ENCODE data around the gene PDE9A. TPM values are rescaled to one million over a fixed set of nuclear protein-coding genes. Genes with fewer than 3 reads are reported as not detected.

PDE9A gene
- total and polyA plus RNA-seq, 9 donors: 6.0 to 11.3 (median 9.3) TPM

DNA sequence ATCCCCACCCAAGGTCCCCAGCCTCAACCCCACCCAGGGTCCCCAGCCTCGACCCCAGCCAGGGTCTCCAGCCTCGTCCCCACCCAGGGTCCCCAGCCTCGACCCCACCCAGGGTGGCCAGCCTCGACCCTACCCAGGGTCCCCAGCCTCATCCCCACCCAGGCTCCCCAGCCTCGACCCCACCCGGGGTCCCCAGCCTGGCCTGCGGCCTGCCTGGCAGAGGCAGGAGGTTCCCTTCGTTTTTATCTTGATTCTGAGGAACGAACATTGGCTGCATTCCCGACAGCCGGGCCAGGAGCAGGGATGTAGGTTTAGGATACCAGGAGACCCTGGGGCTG lies 3.4 kb upstream of the PDE9A start:
- H3K4me3 ChIP-seq (ENCODE audit: low read length): no peak overlapping the region
- peaks cover 33% of the 10 kb centered on the region for H3K4me1 ChIP-seq (ENCODE audit: control insufficient read depth, insufficient read depth, low read length)
- H3K27ac ChIP-seq (ENCODE audit: low read length): no peak overlapping the region
- 77% methylated on average over 4 of the region's 11 CpGs for whole genome bisulfite sequencing (ENCODE audit: insufficient coverage)
- H3K36me3 ChIP-seq (ENCODE audit: control insufficient read depth, insufficient read depth, low read length): no peaks in the 10 kb centered on the region
- H3K9me3 ChIP-seq (replicated peaks; ENCODE audit: control insufficient read depth, low read depth, low read length): no peaks in the 10 kb centered on the region
- peaks cover 9% of the 10 kb centered on the region for H3K27me3 ChIP-seq (ENCODE audit: control insufficient read depth, insufficient read depth, low read length)
- DNase-seq: no peak

DNA sequence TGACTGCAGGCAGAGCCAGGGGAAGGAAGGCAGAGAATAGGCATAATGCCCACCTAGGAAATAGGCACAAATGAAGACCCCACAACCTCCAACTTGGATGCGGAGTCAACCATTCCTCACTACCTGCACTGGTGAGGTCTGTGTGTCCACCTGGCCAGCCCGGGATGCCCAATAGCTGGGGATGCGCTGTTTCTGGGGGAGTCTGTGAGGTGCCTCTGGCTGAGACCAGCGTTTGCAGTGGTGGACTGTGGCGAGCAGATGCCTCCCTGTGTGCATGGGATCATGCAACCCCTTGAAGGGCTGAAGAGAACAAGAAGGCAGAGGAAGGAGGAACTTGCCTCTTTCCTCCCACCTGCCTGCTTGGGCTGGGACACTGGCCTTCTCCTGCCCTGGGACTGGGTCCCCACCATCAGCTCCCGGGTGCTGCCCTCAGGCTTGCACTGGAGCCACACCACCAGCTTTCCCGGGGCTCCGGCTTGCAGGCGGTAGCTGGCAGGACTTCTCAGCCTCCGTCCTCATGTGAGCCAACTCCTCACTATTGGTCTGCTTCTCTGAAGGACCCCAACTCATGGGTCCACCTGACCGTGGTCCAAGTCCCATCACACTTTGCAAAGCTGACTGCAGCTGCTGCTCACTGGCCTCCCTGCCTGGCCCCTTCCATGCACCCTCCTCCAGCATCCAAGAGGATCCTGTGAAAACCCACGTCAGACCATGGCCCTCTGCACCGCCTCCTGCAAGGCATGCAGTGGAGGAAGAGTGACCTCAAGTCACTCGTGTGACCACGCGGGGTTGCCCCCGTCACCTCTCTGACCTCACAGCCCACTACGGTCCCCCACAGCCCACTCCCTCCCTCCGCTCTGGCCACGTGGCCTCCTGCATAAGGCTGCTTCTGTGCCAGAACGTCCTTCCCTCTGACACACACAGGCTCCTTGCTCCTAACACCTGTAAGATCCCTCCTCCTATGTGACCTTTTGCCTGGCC lies 2.7 kb upstream of the PDE9A start:
- no peak overlapping the region for H3K4me3 ChIP-seq (ENCODE audit: low read length)
- H3K4me1 ChIP-seq (ENCODE audit: control insufficient read depth, insufficient read depth, low read length): peaks cover 31% of the 10 kb centered on the region
- no peaks in the 10 kb centered on the region for H3K36me3 ChIP-seq (ENCODE audit: control insufficient read depth, insufficient read depth, low read length)
- H3K27ac ChIP-seq (ENCODE audit: low read length): no peak overlapping the region
- H3K27me3 ChIP-seq (ENCODE audit: control insufficient read depth, insufficient read depth, low read length): peaks cover 16% of the 10 kb centered on the region
- 65% methylated on average over 19 of the region's 21 CpGs for WGBS (ENCODE audit: insufficient coverage)
- no peaks in the 10 kb centered on the region for H3K9me3 ChIP-seq (replicated peaks; ENCODE audit: control insufficient read depth, low read depth, low read length)
- DNase-seq: no peak

DNA sequence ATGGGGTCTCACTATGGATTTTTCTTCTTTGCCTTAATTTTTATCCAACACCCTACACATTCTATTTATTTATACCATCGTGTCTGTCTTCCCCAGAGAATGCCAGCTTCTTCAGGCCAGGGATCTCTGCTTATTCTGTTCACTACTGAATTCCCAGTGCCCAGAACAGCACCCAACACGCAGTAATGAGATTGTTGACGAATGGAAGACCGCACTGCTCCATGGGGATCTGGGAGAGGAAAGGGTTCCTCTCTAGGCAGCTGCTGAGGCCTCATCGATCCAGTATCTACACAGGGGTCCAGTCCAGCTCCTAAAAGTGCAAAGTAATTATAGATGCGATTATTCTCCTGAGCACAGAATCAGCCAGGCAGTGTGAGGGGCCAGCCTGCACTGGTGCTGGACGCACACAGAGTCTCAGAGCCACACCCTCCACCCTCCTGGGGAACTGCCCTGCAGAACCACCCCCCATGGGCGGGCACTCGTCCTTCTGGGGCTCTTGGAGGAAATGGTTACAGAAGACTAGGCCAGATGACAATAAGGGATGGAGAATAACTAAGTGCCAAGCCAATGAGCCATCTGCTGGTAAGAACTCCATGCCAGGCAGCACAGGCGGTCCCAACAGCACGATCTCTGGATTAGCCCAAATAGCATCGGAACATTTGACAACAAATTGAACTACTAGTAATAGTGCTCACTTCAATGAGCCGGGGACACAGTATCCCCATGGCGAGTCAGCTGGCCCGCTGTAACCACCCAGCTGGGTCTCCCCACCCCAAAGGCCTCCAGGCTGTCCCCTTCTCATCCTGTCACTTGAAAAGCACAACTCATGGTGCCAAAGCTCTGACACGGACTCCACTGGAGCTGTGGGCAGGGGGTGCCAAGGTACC lies 1.7 kb upstream of the PDE9A start:
- WGBS (ENCODE audit: insufficient coverage): 49% methylated on average over 5 of the region's 16 CpGs
- no peak overlapping the region for H3K27ac ChIP-seq (ENCODE audit: low read length)
- H3K27me3 ChIP-seq (ENCODE audit: control insufficient read depth, insufficient read depth, low read length): peaks cover 16% of the 10 kb centered on the region
- DNase-seq: peak; percentile 54
- peaks cover under 1% of the 10 kb centered on the region for H3K36me3 ChIP-seq (ENCODE audit: control insufficient read depth, insufficient read depth, low read length)
- H3K4me1 ChIP-seq (ENCODE audit: control insufficient read depth, insufficient read depth, low read length): peaks cover 31% of the 10 kb centered on the region
- no peak overlapping the region for H3K4me3 ChIP-seq (ENCODE audit: low read length)
- H3K9me3 ChIP-seq (replicated peaks; ENCODE audit: control insufficient read depth, low read depth, low read length): no peaks in the 10 kb centered on the region

DNA sequence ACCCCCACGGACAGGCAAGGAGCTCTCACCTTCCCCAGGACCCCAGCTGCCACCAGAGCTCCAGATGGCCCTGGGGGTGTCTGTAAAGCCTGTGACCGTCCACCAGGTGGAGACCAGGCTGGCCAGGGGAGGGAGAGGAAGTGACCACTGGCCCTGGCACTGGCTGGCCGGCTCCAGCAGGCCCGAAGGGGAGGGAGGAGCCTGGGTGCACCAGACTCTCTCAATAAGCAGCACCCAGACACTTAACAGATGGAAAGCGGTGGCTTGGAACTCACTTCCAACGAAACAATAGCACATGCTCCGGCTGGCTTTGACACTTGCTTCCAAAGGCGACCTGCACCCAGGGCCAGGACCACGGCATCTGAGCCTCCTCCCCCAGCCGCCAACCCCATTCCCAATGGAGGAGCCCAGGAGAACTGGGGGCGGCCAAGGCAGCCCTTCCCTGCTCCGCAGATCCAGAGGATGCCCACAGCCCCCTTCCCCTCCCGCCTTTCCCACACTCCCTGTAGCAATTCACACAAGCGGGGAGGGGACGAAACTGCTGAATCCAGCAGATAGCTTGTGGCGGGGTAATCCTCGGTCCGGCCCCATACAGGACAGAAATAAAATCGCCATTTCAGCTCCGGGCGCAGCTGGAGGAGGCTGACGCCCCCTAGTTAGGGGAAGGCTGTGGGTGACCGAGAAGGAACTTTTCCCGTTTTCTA lies 742 bp upstream of the PDE9A start:
- H3K4me3 ChIP-seq (ENCODE audit: low read length): peak overlapping the region; percentile 58
- WGBS (ENCODE audit: insufficient coverage): 2% methylated on average over 17 of the region's 24 CpGs
- peaks cover 32% of the 10 kb centered on the region for H3K4me1 ChIP-seq (ENCODE audit: control insufficient read depth, insufficient read depth, low read length)
- H3K36me3 ChIP-seq (ENCODE audit: control insufficient read depth, insufficient read depth, low read length): peaks cover 2% of the 10 kb centered on the region
- peak overlapping the region; percentile 90 for H3K27ac ChIP-seq (ENCODE audit: low read length)
- peak; percentile 77 for DNase-seq
- no peaks in the 10 kb centered on the region for H3K9me3 ChIP-seq (replicated peaks; ENCODE audit: control insufficient read depth, low read depth, low read length)
- peaks cover 16% of the 10 kb centered on the region for H3K27me3 ChIP-seq (ENCODE audit: control insufficient read depth, insufficient read depth, low read length)

DNA sequence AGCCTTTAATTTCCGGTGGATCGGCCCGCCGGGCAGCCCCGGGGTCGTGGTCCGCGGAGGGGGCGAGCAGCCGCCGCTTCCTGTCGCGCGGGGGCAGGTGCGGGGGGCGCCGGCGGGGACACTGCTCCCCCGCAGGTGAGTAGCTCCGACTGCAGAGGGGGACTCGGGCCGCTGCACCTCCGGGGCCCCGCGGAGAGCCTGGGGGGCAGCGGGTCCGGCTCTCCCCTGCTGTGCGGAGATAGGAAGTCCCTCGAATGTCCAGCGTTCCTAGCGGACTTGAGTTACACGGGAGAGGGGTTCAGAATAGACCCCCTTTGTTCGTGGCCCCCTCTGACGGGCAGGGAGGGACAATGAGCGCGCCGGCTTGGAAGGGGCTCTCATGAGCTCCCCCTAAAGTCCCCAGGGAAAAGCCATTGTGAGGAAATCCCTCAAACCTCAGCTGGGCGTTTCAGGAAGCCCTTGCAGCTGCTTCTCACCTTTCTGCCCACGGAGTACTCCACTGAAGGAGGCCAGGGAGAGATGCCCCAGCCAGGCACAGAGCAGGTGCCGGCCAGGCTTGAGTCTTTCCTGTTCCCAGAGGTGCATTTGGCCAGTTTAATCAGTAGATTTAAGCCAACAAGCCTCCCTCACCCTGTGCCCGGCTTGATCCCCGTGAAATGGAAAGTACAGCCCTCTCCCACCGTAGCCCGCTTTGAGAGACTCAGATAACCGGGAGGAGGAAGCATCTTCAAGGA lies 925 bp downstream of the PDE9A start:
- peaks cover 16% of the 10 kb centered on the region for H3K27me3 ChIP-seq (ENCODE audit: control insufficient read depth, insufficient read depth, low read length)
- H3K4me3 ChIP-seq (ENCODE audit: low read length): peak overlapping the region; percentile 59
- 3% methylated on average over 44 of the region's 45 CpGs for WGBS (ENCODE audit: insufficient coverage)
- peaks cover 2% of the 10 kb centered on the region for H3K36me3 ChIP-seq (ENCODE audit: control insufficient read depth, insufficient read depth, low read length)
- H3K27ac ChIP-seq (ENCODE audit: low read length): no peak overlapping the region
- peak; percentile 33 for DNase-seq
- no peaks in the 10 kb centered on the region for H3K9me3 ChIP-seq (replicated peaks; ENCODE audit: control insufficient read depth, low read depth, low read length)
- H3K4me1 ChIP-seq (ENCODE audit: control insufficient read depth, insufficient read depth, low read length): peaks cover 32% of the 10 kb centered on the region

DNA sequence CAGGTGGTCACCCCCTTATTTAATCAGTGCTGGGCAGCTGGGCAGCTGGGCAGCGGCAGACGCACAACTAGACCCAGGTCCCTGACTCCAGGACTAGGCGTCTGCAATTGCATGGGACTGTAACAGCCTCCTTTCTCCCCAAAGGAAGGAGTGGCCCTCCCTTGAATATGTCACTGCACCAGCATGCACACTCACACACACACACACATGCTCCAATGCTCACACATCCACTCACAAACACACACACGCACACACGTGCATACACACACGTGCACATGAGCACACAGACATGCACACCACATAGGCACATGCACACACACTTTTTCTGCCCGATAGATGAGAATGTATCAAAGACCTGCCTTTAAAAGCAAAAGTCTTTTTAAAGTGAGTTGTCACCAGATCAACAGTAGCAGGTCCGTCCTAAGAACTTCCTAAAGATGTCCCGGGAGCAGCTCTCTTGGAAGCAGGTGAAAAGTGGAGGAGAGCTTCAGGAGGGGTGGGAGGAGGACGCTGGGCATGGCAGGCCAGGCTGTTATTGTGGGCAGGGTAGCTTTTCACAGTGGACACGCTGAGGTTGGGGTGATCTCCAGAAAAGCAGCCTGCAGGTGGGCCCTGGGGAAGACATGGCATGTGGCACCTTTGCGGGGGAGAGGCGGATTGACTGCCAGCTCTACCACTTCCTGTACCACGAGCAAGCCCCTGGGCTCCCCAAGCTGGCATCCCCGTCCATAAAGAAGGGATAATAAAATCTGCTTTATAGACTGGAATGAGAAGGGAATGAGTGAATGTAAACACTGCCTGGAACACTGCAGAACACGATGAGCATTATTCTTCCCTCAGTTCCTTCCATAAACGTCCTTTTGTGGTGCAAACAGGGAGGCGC lies 1.7 kb downstream of the PDE9A start:
- Histone ChIP-seq H3K9me3 (replicated peaks; ENCODE audit: control insufficient read depth, low read depth, low read length) (no peaks in the 10 kb centered on the region), H3K36me3 (ENCODE audit: control insufficient read depth, insufficient read depth, low read length) (peaks cover 2% of the 10 kb centered on the region), H3K27me3 (ENCODE audit: control insufficient read depth, insufficient read depth, low read length) (peaks cover 16% of the 10 kb centered on the region), H3K27ac (ENCODE audit: low read length) (no peak overlapping the region), H3K4me3 (ENCODE audit: low read length) (peak overlapping the region; percentile 59), H3K4me1 (ENCODE audit: control insufficient read depth, insufficient read depth, low read length) (peaks cover 35% of the 10 kb centered on the region)
- no peak for DNase-seq
- WGBS (ENCODE audit: insufficient coverage): 59% methylated on average over 13 of the region's 18 CpGs

DNA sequence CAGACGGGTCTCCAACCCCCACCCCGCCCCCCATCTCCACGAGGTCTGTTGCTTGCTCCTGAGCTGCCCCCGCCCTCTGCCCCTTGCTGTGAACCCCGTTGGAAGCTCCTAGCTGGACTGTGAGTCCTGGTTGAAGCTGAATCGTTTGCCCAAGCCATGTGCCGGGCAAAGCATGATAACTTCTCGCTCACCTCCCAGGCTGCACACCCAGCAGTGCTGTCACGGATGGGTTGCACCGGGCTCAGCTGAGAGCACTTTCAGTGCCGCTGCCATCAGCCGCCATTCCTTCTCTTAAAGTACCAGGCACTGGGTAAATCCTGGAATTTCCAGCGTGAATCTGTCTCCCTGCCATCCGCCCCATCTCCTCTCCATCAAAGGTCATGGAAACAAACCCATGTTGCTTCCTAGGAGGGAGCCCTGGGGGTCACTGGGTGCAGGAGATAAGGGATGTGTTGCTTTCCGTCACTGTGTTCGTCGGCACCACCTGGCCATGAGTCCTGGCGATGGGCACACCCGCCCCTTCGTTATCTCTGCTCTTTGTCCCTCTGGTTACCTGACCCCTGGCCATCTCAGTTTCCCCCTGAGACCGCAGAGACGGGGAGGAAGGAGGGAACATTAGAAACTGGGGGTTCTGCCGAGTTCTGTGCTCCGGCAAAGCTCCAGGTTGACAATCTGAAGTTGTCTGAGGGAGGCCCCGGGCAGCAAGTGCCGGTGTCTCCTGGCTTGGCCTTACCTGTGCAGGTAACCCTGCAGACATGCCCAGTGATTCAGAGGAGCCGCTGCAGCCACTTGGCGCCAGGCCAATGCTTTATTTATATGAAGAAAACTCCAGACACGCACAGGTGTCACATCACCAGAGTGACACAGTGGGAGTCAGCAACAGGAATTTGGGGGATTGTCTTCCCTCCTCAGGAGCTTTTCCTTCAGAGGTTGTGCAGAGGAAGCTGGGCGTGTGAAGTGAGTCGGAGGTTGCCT lies 2.7 kb downstream of the PDE9A start:
- Histone ChIP-seq H3K4me3 (ENCODE audit: low read length) (no peak overlapping the region), H3K4me1 (ENCODE audit: control insufficient read depth, insufficient read depth, low read length) (peaks cover 33% of the 10 kb centered on the region), H3K36me3 (ENCODE audit: control insufficient read depth, insufficient read depth, low read length) (peaks cover 2% of the 10 kb centered on the region), H3K27ac (ENCODE audit: low read length) (no peak overlapping the region), H3K9me3 (replicated peaks; ENCODE audit: control insufficient read depth, low read depth, low read length) (no peaks in the 10 kb centered on the region), H3K27me3 (ENCODE audit: control insufficient read depth, insufficient read depth, low read length) (peaks cover 15% of the 10 kb centered on the region)
- DNase-seq: no peak
- WGBS (ENCODE audit: insufficient coverage): 64% methylated on average over 22 of the region's 31 CpGs

DNA sequence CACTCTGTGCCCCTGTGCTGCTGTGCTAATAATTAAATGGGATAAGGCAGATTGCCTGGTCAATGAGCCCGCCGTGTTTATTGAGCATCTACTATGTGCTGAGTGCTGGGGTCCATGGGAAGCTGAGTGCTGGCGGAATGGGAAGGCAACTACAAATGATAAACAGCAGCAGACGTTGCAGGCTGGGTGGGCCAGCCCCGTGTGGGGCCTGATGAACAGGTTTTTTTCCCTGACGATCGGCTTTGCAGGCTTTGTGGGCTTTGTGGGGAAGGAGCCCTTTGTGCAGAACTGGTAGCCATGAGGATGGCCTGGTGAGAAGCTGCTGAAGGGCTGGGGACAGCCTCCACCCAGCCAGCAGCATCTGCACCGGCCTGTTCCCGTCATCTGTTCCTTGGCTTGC lies 3.5 kb downstream of the PDE9A start:
- WGBS (ENCODE audit: insufficient coverage): 70% methylated on average over 6 of the region's 9 CpGs
- peaks cover 2% of the 10 kb centered on the region for H3K36me3 ChIP-seq (ENCODE audit: control insufficient read depth, insufficient read depth, low read length)
- H3K4me3 ChIP-seq (ENCODE audit: low read length): no peak overlapping the region
- DNase-seq: no peak
- H3K27ac ChIP-seq (ENCODE audit: low read length): no peak overlapping the region
- H3K27me3 ChIP-seq (ENCODE audit: control insufficient read depth, insufficient read depth, low read length): peaks cover 15% of the 10 kb centered on the region
- peaks cover 27% of the 10 kb centered on the region for H3K4me1 ChIP-seq (ENCODE audit: control insufficient read depth, insufficient read depth, low read length)
- no peaks in the 10 kb centered on the region for H3K9me3 ChIP-seq (replicated peaks; ENCODE audit: control insufficient read depth, low read depth, low read length)

All from muscle of leg (tissue), 11 donors.